SK-N-SH (cell line): Measurements from ENCODE around the gene KPNA4. TPM values are rescaled to one million over a fixed set of nuclear protein-coding genes. Genes with fewer than 3 reads are reported as not detected.

Experiments
- CTCF ChIA-PET: fragments of 300-600, 350-600 bp; formaldehyde crosslinking; extraction: SDS; loops from one replicate; lab custom pipeline; 2021; lab: Yijun Ruan, JAX
- POLR2A ChIA-PET: fragments of 350-600 bp; sonication (Branson Sonifier 250); formaldehyde crosslinking; extraction: SDS; loops from one replicate; lab custom pipeline; 2020; ENCODE audit warnings: antibody characterized with exemption, inconsistent platforms; lab: Yijun Ruan, JAX
- DNase-seq: peaks from one replicate; pipeline ENCODE4 v3.0.0; 2012
- H2AFZ ChIP-seq: fragments of 200-600 bp; sonication (generic); 2 replicates; pipeline ENCODE4 v1.8.1; 2016; ENCODE audit warnings: antibody characterized with exemption, mild to moderate bottlenecking, low read depth
- H3F3A ChIP-seq: fragments of 200-600 bp; sonication (generic); replicated peaks from 2 replicates; pipeline ENCODE3; 2016; ENCODE audit warnings: antibody characterized with exemption, mild to moderate bottlenecking; ENCODE audit not compliant: insufficient read depth
- H3K27ac ChIP-seq, 2 experiments: fragments of 200-500 bp in 1 of 2; fragments of 200-600 bp in 1 of 2; sonication (Bioruptor generic) in 1 of 2; sonication (generic), shearing (Covaris generic) in 1 of 2; 2 replicates each; pipeline versions ENCODE4 v1.5.1 to v1.6.1; 2014 to 2016; ENCODE audit warnings: low read depth in 2 of 2, inconsistent platforms in 1 of 2, low read length in 1 of 2, mild to moderate bottlenecking in 1 of 2, mixed read lengths in 1 of 2
- H3K27me3 ChIP-seq: fragments of 200-600 bp; sonication (generic), shearing (Covaris generic); 2 replicates; pipeline ENCODE4 v1.6.1; 2016; ENCODE audit warnings: mixed run types; ENCODE audit not compliant: insufficient read depth
- H3K36me3 ChIP-seq, 2 experiments: fragments of 200-500 bp in 1 of 2; fragments of 200-600 bp in 1 of 2; sonication (Bioruptor generic) in 1 of 2; sonication (generic) in 1 of 2; replicated peaks in 1 of 2; 2 replicates each; pipeline versions ENCODE3 to v1.5.1; 2014 to 2016; ENCODE audit warnings: low read length in 1 of 2, mild to moderate bottlenecking in 1 of 2; ENCODE audit not compliant: insufficient read depth in 2 of 2, control insufficient read depth in 1 of 2
- H3K4me1 ChIP-seq, 2 experiments: fragments of 200-500 bp in 1 of 2; fragments of 200-600 bp in 1 of 2; sonication (Bioruptor generic) in 1 of 2; sonication (generic), shearing (Covaris generic) in 1 of 2; 2 replicates each; pipeline versions ENCODE4 v1.5.1 to v1.6.1; 2014 to 2016; ENCODE audit warnings: low read depth in 1 of 2, low read length in 1 of 2, mixed run types in 1 of 2; ENCODE audit not compliant: insufficient read depth in 2 of 2, control insufficient read depth in 1 of 2
- H3K4me2 ChIP-seq: fragments of 200-600 bp; sonication (generic), shearing (Covaris generic); 2 replicates; pipeline ENCODE4 v1.6.1; 2017; ENCODE audit warnings: mixed run types
- H3K4me3 ChIP-seq, 2 experiments: fragments of 200-500 bp in 1 of 2; fragments of 200-600 bp in 1 of 2; sonication (Bioruptor generic) in 1 of 2; sonication (generic), shearing (Covaris generic) in 1 of 2; 2 replicates each; pipeline versions ENCODE4 v1.5.1 to v1.8.1; 2014 to 2016; ENCODE audit warnings: low read depth in 2 of 2, inconsistent platforms in 1 of 2, low read length in 1 of 2, mild to moderate bottlenecking in 1 of 2, mixed read lengths in 1 of 2, moderate library complexity in 1 of 2
- H3K79me2 ChIP-seq: fragments of 200-600 bp; sonication (generic); 2 replicates; pipeline ENCODE4 v1.8.1; 2017; ENCODE audit warnings: mild to moderate bottlenecking; ENCODE audit not compliant: insufficient read depth
- H3K9ac ChIP-seq: fragments of 200-600 bp; sonication (generic); 2 replicates; pipeline ENCODE4 v1.6.1; 2017; ENCODE audit warnings: mixed run types
- H3K9me2 ChIP-seq: fragments of 200-600 bp; sonication (generic); 2 replicates; pipeline ENCODE4 v1.6.1; 2017; ENCODE audit warnings: mixed run types
- H3K9me3 ChIP-seq: fragments of 200-600 bp; sonication (generic); 2 replicates; pipeline ENCODE4 v1.6.1; 2017; ENCODE audit warnings: mixed run types, mild to moderate bottlenecking, moderate library complexity
- H4K20me1 ChIP-seq: fragments of 200-600 bp; sonication (generic); 2 replicates; pipeline ENCODE4 v1.6.1; 2017; ENCODE audit warnings: mild to moderate bottlenecking, mixed run types; ENCODE audit not compliant: insufficient read depth
- CHD2 ChIP-seq: fragments of 150-350 bp; IDR thresholded peaks from 2 replicates; pipeline ENCODE4 v1.6.1; 2018; ENCODE audit warnings: low read length; ENCODE audit not compliant: partially characterized antibody
- ELF1 ChIP-seq: IDR thresholded peaks from 2 replicates; pipeline ENCODE4 v1.4.0; 2012
- EP300 ChIP-seq, 2 experiments: IDR thresholded peaks; 2 replicates each; pipeline versions ENCODE4 v1.4.0 to v1.6.1; 2012; ENCODE audit warnings: borderline replicate concordance in 1 of 2, low read depth in 1 of 2, low read length in 1 of 2
- EZH2phosphoT487 ChIP-seq: fragments of 200-600 bp; sonication (generic); IDR thresholded peaks from 2 replicates; pipeline ENCODE4 v1.6.1; 2017; ENCODE audit warnings: low read depth, mixed run types, mild to moderate bottlenecking, antibody characterized with exemption, moderate library complexity, borderline replicate concordance
- FOSL2 ChIP-seq: IDR thresholded peaks from 2 replicates; pipeline ENCODE4 v1.4.0; 2012; ENCODE audit warnings: low read depth, mild to moderate bottlenecking, moderate library complexity, borderline replicate concordance
- FOXJ3 ChIP-seq: sonication (generic); formaldehyde crosslinking; IDR thresholded peaks from 2 replicates; pipeline ENCODE4 v1.5.1; 2020; ENCODE audit warnings: mild to moderate bottlenecking, missing genetic modification reagents
- GATA2 ChIP-seq: sonication (generic); formaldehyde crosslinking; IDR thresholded peaks from 2 replicates; pipeline ENCODE4 v1.5.0; 2020; ENCODE audit warnings: mild to moderate bottlenecking, missing genetic modification reagents
- JUND ChIP-seq: IDR thresholded peaks from 2 replicates; pipeline ENCODE4 v1.4.0; 2012
- MXI1 ChIP-seq: IDR thresholded peaks from 2 replicates; pipeline ENCODE4 v1.6.1; 2012; ENCODE audit warnings: mild to moderate bottlenecking, low read depth, low read length, improper control_type of control experiment
- NFIC ChIP-seq: IDR thresholded peaks from 2 replicates; pipeline ENCODE4 v1.4.0; 2012; ENCODE audit warnings: borderline replicate concordance
- POLR2AphosphoS5 ChIP-seq: IDR thresholded peaks from 2 replicates; pipeline ENCODE4 v1.6.1; 2012; ENCODE audit warnings: low read depth, low read length
- RAD21 ChIP-seq: IDR thresholded peaks from 2 replicates; pipeline ENCODE4 v1.6.1; 2012; ENCODE audit warnings: mild to moderate bottlenecking, low read length
- RCOR1 ChIP-seq: fragments of 150-350 bp; IDR thresholded peaks from 2 replicates; pipeline ENCODE4 v1.6.1; 2017; ENCODE audit warnings: antibody characterized with exemption, low read length
- RFX5 ChIP-seq: IDR thresholded peaks from 2 replicates; pipeline ENCODE4 v1.6.1; 2012; ENCODE audit warnings: mild to moderate bottlenecking, improper control_type of control experiment, low read length
- RXRA ChIP-seq: IDR thresholded peaks from 2 replicates; pipeline ENCODE4 v1.4.0; 2012; ENCODE audit warnings: low read depth, mild to moderate bottlenecking, borderline replicate concordance
- SIN3A ChIP-seq: IDR thresholded peaks from 2 replicates; pipeline ENCODE4 v1.6.1; 2012; ENCODE audit warnings: low read depth, mild to moderate bottlenecking, low read length, moderate library complexity, borderline replicate concordance
- TAF1 ChIP-seq: IDR thresholded peaks from 2 replicates; pipeline ENCODE4 v1.6.1; 2012; ENCODE audit warnings: low read depth, mild to moderate bottlenecking, low read length, moderate library complexity, borderline replicate concordance
- TCF12 ChIP-seq: IDR thresholded peaks from 2 replicates; pipeline ENCODE4 v1.4.0; 2012
- TEAD4 ChIP-seq: IDR thresholded peaks from 2 replicates; pipeline ENCODE4 v1.4.0; 2012; ENCODE audit warnings: mild to moderate bottlenecking, borderline replicate concordance; ENCODE audit not compliant: insufficient read depth
- YY1 ChIP-seq: IDR thresholded peaks from 2 replicates; pipeline ENCODE4 v1.4.0; 2012; ENCODE audit warnings: low read depth, mild to moderate bottlenecking
- WGBS: methylation state at CpG from one replicate; pipeline ENCODE4 v1.1.6; 2017; ENCODE audit warnings: low lambda C conversion rate; 5-methylcytosine and 5-hydroxymethylcytosine counted together
- polyA plus RNA-seq, 3 experiments: library from polyadenylated mRNA; depleted of rRNA; stranded (reverse); fragments of >200 nt; gene quantifications; 2 replicates each; pipeline ENCODE4 v1.2.3, GENCODE V29; 2012
- TF ChIP-seq, protein P1 (sequence below): IDR thresholded peaks from 2 replicates; pipeline ENCODE4 v1.4.0; 2012; ENCODE audit warnings: low read depth, borderline replicate concordance
- TF ChIP-seq, protein P2 (sequence below): IDR thresholded peaks from 2 replicates; pipeline ENCODE4; 2012
- TF ChIP-seq, protein P3 (sequence below): fragments of 150-350 bp; IDR thresholded peaks from 2 replicates; pipeline ENCODE4 v1.6.1; 2016; ENCODE audit warnings: mild to moderate bottlenecking, low read depth, low read length

KPNA4 gene
- polyA plus RNA-seq, 1 of the 3 experiments (the other 2 are of a cell fraction) = 7.4 TPM

DNA sequence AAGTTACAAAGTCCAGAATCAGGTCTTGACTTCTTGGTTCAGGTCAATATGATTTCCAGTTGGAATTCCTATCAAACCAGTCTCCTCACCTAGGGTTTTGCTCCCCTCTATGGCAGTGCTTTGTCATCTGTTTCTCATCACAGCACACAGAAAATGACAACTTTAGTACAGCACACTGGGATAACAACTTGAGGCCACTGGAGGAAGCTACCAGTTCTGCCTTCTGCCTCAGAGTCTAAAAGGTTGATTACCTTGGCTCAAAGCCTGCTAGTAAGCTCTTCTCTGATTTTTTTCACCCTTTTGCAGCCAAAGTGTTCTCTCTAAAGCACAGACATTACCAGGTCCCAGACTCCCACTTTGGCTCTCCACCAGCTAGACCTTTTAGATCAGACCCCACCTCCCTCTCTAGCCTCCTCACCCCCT, 90.9 kb downstream of the KPNA4 start (continued):
- TF ChIP-seq RFX5 = no peak
- TF ChIP-seq ELF1 = no peak
- TF ChIP-seq CHD2 = peak; percentile 4
- TF ChIP-seq POLR2AphosphoS5 = no peak
- TF ChIP-seq TAF1 = no peak
- no peak for TF ChIP-seq SIN3A
- no peak; the same call in 1 of the 2 replicates for TF ChIP-seq RAD21
- TF ChIP-seq, protein P1, sequence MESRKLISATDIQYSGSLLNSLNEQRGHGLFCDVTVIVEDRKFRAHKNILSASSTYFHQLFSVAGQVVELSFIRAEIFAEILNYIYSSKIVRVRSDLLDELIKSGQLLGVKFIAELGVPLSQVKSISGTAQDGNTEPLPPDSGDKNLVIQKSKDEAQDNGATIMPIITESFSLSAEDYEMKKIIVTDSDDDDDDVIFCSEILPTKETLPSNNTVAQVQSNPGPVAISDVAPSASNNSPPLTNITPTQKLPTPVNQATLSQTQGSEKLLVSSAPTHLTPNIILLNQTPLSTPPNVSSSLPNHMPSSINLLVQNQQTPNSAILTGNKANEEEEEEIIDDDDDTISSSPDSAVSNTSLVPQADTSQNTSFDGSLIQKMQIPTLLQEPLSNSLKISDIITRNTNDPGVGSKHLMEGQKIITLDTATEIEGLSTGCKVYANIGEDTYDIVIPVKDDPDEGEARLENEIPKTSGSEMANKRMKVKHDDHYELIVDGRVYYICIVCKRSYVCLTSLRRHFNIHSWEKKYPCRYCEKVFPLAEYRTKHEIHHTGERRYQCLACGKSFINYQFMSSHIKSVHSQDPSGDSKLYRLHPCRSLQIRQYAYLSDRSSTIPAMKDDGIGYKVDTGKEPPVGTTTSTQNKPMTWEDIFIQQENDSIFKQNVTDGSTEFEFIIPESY = no peak; the same call in 1 of the 2 replicates

DNA sequence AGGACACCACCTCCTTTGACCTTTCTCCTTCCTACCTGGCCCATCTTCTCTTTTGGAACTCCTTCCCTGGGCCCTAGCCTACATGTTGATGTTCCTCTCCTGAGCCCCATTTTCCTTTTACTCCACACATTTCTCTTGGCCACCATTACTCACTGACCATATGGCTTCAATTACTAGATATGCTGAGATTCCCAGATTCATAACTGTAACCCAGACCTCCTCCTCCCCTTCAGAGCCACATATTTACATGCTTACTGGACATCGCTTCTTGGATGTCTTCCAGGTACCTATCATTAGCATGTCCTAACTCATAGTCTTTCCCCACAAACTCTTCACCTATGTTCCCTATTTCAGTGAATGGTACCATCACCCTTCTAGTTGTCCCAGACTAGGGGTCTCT, 91.4 kb downstream of the KPNA4 start:
- peak overlapping the region; percentile 50; the same call in 1 of the 2 replicates for H3K9ac ChIP-seq
- peak; percentile 54; the same call in 1 of the 2 replicates for TF ChIP-seq RCOR1
- TF ChIP-seq YY1 = peak; percentile 73; the same call in 1 of the 2 replicates
- TF ChIP-seq GATA2 = 0 out of 2 replicates have a peak, but pooled peaks have one; percentile 14
- no peak for TF ChIP-seq ELF1
- TF ChIP-seq, protein P2, sequence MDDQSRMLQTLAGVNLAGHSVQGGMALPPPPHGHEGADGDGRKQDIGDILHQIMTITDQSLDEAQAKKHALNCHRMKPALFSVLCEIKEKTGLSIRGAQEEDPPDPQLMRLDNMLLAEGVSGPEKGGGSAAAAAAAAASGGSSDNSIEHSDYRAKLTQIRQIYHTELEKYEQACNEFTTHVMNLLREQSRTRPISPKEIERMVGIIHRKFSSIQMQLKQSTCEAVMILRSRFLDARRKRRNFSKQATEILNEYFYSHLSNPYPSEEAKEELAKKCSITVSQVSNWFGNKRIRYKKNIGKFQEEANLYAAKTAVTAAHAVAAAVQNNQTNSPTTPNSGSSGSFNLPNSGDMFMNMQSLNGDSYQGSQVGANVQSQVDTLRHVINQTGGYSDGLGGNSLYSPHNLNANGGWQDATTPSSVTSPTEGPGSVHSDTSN = peak; percentile 63
- TF ChIP-seq FOXJ3 = no peak
- peak; percentile 22 to 85; a peak in 2 of 4 replicates for TF ChIP-seq EP300 (IDR thresholded peaks at IDR 0.05; ENCODE audit: borderline replicate concordance in 1 of 2, low read depth in 1 of 2, low read length in 1 of 2)
- peak; percentile 87 for TF ChIP-seq POLR2AphosphoS5
- TF ChIP-seq CHD2 = peak; percentile 42
- TF ChIP-seq FOSL2 = peak; percentile 82; the same call in 1 of the 2 replicates
- TF ChIP-seq, protein P1 = peak; percentile 57; the same call in 1 of the 2 replicates
- peak; percentile 98 for TF ChIP-seq NFIC
- no peak for TF ChIP-seq MXI1
- TF ChIP-seq JUND = peak; percentile 89
- TF ChIP-seq SIN3A = peak; percentile 68; the same call in 1 of the 2 replicates
- TF ChIP-seq EZH2phosphoT487 = no peak
- peak; percentile 73; the same call in 1 of the 2 replicates for TF ChIP-seq TEAD4
- TF ChIP-seq, protein P3, sequence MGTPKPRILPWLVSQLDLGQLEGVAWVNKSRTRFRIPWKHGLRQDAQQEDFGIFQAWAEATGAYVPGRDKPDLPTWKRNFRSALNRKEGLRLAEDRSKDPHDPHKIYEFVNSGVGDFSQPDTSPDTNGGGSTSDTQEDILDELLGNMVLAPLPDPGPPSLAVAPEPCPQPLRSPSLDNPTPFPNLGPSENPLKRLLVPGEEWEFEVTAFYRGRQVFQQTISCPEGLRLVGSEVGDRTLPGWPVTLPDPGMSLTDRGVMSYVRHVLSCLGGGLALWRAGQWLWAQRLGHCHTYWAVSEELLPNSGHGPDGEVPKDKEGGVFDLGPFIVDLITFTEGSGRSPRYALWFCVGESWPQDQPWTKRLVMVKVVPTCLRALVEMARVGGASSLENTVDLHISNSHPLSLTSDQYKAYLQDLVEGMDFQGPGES = no peak
- TF ChIP-seq RXRA = 0 out of 2 replicates have a peak, but pooled peaks have one; percentile 18
- TF ChIP-seq TCF12 = peak; percentile 96

More for the DNA sequence above, 91.4 kb downstream of the KPNA4 start:
- no peaks in the 10 kb centered on the region for H3K9me2 ChIP-seq
- H3K27ac ChIP-seq = peak overlapping the region; percentile 80 to 98
- peak; percentile 71 for DNase-seq
- POLR2A ChIA-PET = no interaction called here
- no peaks in the 10 kb centered on the region for H3K79me2 ChIP-seq
- peaks cover 49% of the 10 kb centered on the region for H3F3A ChIP-seq
- CTCF ChIA-PET = interaction anchor here (1.0 to 1.3 kb wide), 3 partner anchors 9 to 646 kb away, joined by 3 read pairs; no protein-coding TSS in a partner anchor
- H4K20me1 ChIP-seq = no peaks in the 10 kb centered on the region
- H3K4me1 ChIP-seq = peaks cover 22 to 23% of the 10 kb centered on the region in 2 experiments
- no peaks in the 10 kb centered on the region for H3K9me3 ChIP-seq
- H3K27me3 ChIP-seq = no peaks in the 10 kb centered on the region
- H2AFZ ChIP-seq = peak overlapping the region; percentile 57; the same call in 1 of the 2 replicates
- 13% methylated on average over 1 of the region's 1 CpG for WGBS
- peak overlapping the region in 1 of 2 experiments; percentile 29; a peak in 1 of 4 replicates for H3K4me3 ChIP-seq
- H3K4me2 ChIP-seq = peak overlapping the region; percentile 64
- no peaks in the 10 kb centered on the region for H3K36me3 ChIP-seq
